Left ventricle myocardium inferior (tissue), 1 donor: ENCODE measurements around the gene PKNOX2. TPM values are rescaled to one million over a fixed set of nuclear protein-coding genes. Genes with fewer than 3 reads are reported as not detected.

Source experiments
- DNase-seq: peaks from one replicate; pipeline ENCODE4 v3.0.0-alpha.2; 2020
- H3K27ac ChIP-seq: fragments of 200-600 bp; replicated peaks from 2 replicates; pipeline ENCODE4 v1.8.0; 2021
- H3K27me3 ChIP-seq: fragments of 200-600 bp; 2 replicates; pipeline ENCODE4 v1.8.0; 2021; ENCODE audit warnings: low read depth
- H3K36me3 ChIP-seq: fragments of 200-600 bp; 2 replicates; pipeline ENCODE4 v1.8.0; 2021
- H3K4me1 ChIP-seq: fragments of 200-600 bp; 2 replicates; pipeline ENCODE4 v1.8.0; 2021
- H3K4me3 ChIP-seq: fragments of 200-600 bp; 2 replicates; pipeline ENCODE4 v1.8.0; 2021; ENCODE audit warnings: mild to moderate bottlenecking, moderate library complexity
- H3K9me3 ChIP-seq: fragments of 200-600 bp; replicated peaks from 2 replicates; pipeline ENCODE4 v1.8.0; 2021
- intact Hi-C: fragments of 100-400 bp; cut with micrococcal nuclease; formaldehyde crosslinking; loops from one replicate; pipeline ENCODE4 v1.11.0; 2022
- total RNA-seq: library from RNA; stranded (reverse); fragmentation: NEBNext Ultra II Directional; extraction: Animal tissue kit (Norgen Biotek cat#: 25700); gene quantifications from one replicate; pipeline ENCODE4 v1.2.1, GENCODE V29; 2021
- TF ChIP-seq, protein P1 (sequence below): fragments of 200-600 bp; IDR thresholded peaks from 2 replicates; pipeline ENCODE4 v1.8.0; 2021; ENCODE audit warnings: antibody characterized with exemption, mild to moderate bottlenecking, borderline replicate concordance
- donor health status: DM: no; HTN: yes; CAD: no; lungs with severe emphysema.

Gene PKNOX2
- total RNA-seq, 1 donor from 2014 or later = 6.2 TPM

DNA sequence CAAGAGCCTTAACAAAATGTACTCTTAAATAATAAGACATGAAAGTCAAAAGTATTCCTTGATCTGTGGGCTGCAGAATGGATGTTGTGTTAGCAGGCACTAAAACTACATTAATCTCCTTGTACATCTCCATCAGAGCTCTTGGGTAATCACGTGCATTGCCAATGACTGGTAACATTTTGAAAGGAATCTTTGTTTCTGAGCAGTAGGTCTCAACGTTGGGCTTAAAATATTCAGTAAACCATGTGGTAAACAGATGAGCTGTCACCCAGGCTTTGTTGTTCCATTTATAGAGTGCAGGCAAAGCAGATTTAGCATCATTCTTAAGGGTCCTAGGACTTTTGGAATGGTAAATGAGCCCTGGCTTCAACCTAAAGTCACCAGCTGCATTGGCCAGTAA, 152.9 kb downstream of the PKNOX2 start:
- DNase-seq = no peak
- no peaks in the 10 kb centered on the region for H3K36me3 ChIP-seq
- H3K4me1 ChIP-seq = peaks cover 25% of the 10 kb centered on the region
- peaks cover 6% of the 10 kb centered on the region for H3K9me3 ChIP-seq
- intact Hi-C loops = no loop called here
- TF ChIP-seq, protein P1, sequence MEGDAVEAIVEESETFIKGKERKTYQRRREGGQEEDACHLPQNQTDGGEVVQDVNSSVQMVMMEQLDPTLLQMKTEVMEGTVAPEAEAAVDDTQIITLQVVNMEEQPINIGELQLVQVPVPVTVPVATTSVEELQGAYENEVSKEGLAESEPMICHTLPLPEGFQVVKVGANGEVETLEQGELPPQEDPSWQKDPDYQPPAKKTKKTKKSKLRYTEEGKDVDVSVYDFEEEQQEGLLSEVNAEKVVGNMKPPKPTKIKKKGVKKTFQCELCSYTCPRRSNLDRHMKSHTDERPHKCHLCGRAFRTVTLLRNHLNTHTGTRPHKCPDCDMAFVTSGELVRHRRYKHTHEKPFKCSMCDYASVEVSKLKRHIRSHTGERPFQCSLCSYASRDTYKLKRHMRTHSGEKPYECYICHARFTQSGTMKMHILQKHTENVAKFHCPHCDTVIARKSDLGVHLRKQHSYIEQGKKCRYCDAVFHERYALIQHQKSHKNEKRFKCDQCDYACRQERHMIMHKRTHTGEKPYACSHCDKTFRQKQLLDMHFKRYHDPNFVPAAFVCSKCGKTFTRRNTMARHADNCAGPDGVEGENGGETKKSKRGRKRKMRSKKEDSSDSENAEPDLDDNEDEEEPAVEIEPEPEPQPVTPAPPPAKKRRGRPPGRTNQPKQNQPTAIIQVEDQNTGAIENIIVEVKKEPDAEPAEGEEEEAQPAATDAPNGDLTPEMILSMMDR = no peak
- no peak overlapping the region for H3K4me3 ChIP-seq
- H3K27ac ChIP-seq = no peak overlapping the region
- peaks cover 3% of the 10 kb centered on the region for H3K27me3 ChIP-seq

DNA sequence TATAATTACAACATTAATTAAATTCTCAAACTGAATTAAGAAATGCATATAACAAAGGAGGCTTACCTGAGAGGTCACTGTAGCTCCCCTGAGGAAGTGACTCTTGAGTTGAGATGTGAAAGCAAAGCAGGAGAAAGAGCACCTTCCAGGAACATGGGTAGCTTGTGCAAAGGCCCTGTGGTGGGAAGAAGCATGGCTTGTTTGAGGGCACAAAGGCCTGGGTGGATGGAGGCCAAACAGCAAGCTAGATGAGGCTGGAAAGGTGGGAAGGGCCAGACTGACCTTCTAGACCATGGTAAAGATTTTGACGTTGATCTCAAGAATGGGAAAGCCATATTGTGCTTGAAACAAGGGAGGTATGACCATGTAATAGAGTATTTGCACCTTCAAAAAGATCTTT, 155.1 kb downstream of the PKNOX2 start:
- no peak for DNase-seq
- peaks cover 11% of the 10 kb centered on the region for H3K4me1 ChIP-seq
- no peak overlapping the region for H3K27ac ChIP-seq
- intact Hi-C loops = no loop called here
- H3K27me3 ChIP-seq = peaks cover 9% of the 10 kb centered on the region
- H3K9me3 ChIP-seq = peaks cover 6% of the 10 kb centered on the region
- TF ChIP-seq, protein P1 = no peak
- H3K36me3 ChIP-seq = no peaks in the 10 kb centered on the region
- no peak overlapping the region for H3K4me3 ChIP-seq

DNA sequence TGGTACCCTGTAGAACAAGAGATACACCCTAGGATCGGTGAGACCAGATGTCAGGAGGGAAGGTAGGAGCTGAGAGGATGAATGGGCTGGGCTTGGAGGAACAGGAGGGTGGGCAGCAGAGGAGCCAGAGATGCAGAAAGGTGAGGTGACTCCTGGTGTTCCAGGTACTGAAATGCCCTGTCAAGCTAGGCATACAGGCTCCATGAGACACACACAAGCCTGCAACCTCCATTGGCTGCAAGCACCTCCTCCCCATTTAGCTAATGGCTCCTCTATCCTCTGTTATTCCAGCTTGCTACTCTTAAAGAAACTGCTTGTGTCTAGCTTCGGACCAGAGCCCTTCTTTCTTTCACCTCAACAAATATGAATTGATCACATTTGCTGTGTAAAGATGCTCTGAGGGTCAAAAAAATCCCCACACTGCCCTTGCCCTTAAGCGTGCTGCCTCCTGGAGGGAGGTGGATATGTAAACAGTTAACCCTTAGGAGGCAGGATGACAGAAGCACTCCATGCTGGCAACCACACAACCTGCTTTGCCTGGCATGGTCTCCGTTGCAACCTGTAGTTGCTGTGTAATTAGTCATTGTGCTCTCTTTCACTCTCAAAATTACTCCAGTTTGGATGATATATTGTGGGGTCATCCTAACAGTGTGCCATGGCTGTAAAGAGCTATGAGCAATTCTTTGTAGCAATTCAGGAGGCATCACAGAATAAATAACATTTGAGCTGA, 156.0 kb downstream of the PKNOX2 start:
- H3K4me1 ChIP-seq = peaks cover 4% of the 10 kb centered on the region
- H3K36me3 ChIP-seq = no peaks in the 10 kb centered on the region
- no peak for DNase-seq
- H3K4me3 ChIP-seq = no peak overlapping the region
- peaks cover 6% of the 10 kb centered on the region for H3K9me3 ChIP-seq
- TF ChIP-seq, protein P1 = no peak
- H3K27ac ChIP-seq = no peak overlapping the region
- H3K27me3 ChIP-seq = peaks cover 13% of the 10 kb centered on the region
- intact Hi-C loops = no loop called here

DNA sequence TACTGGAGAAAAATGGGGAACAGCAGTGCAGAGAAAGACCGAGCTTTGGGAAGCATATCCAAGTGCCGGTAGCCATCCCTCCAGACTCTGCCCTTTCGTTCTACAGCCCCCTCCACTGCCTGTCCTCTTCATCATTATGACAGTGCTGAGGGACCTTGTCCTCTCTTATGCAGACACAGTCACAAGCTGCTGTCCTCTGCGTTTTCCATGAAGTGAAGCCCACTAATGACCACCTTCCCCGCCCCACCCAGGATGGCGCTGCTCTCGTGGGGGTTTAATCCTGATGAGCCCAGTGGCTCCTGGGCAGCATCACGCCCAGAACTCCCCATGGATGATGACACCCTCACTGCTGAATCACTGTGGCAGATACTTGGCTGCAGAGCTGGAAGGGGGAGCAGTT, 157.7 kb downstream of the PKNOX2 start:
- Histone ChIP-seq H3K4me1 (no peaks in the 10 kb centered on the region), H3K27me3 (peaks cover 13% of the 10 kb centered on the region), H3K27ac (no peak overlapping the region), H3K4me3 (no peak overlapping the region), H3K36me3 (no peaks in the 10 kb centered on the region), H3K9me3 (peaks cover 6% of the 10 kb centered on the region)
- TF ChIP-seq, protein P1 = no peak
- DNase-seq = no peak
- intact Hi-C loops = no loop called here

DNA sequence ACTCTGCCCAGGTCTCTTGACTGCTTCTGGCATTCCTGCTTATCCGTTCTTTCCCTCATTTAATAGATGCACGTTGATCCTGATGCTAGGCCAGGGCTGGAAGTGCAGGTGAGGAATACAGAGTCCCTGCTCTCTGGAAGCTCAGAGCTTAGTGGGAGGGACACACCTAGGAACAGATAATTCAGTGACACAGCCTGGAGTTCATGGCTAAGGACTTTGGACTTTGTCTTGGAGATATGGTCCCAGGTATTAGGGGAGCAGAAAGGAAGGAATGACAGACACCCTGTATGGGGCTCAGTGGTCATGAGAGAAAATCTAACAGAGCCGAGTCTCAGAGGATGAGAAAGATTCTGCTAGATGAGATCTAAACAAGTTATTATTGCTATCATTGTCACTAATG, 160.6 kb downstream of the PKNOX2 start:
- H3K27me3 ChIP-seq = peaks cover 13% of the 10 kb centered on the region
- no peak overlapping the region for H3K4me3 ChIP-seq
- no peaks in the 10 kb centered on the region for H3K4me1 ChIP-seq
- no peaks in the 10 kb centered on the region for H3K36me3 ChIP-seq
- intact Hi-C loops = no loop called here
- no peak for DNase-seq
- no peak overlapping the region for H3K27ac ChIP-seq
- no peaks in the 10 kb centered on the region for H3K9me3 ChIP-seq
- TF ChIP-seq, protein P1 = no peak
